HG02970 (cell line): ENCODE data around the gene IAPP.
"Not testable (repeated sequence)": the region's sequence is repeated elsewhere in the genome, so short reads cannot be mapped to it uniquely, and the experiment has no call there.

Experiments used
- ATAC-seq: cut with Tn5 transposase; IDR thresholded peaks from one replicate; pipeline ENCODE4 v1.9.1; 2021; ENCODE audit warnings: mild to moderate bottlenecking, moderate library complexity, moderate number of reproducible peaks; ENCODE audit not compliant: unreplicated experiment, low FRiP score

IAPP gene

DNA sequence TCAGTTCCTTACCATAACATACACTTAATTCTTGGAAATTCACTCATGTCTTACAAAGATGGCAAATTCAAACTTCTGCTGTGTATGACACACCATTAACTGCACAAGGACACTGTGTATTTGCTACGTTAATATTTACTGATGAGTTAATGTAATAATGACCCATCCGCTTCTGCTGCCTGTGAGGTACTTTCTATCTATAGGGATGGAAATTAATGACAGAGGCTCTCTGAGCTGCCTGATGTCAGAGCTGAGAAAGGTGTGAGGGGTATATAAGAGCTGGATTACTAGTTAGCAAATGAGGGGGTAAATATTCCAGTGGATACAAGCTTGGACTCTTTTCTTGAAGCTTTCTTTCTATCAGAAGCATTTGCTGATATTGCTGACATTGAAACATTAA is at the start of gene IAPP:
Gene IAPP (plus strand): TSS at position 301 of the 400 bp plus-strand sequence. CDS start 450 bp downstream, outside the sequence.
- ATAC-seq, result no peak

DNA sequence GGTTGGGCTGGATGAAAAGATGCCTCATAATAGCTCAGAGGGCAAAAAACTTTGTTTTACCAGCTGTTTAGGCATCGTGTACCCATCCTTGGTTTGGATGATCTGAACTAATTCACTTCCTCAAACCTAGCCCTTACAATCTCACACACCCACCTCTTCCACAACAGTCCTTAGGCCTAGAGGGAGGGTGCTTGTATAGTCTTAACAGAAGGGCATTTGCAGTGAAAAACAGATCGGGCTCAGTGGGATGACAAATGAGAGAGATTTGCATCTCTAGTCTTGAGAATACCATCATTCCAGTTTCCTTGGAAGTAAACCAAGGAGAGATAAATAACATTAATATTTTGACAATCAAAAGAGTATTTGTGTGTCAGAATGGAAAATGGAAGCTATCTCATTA is 49.0 kb upstream of the IAPP start:
- ATAC-seq, result no peak

DNA sequence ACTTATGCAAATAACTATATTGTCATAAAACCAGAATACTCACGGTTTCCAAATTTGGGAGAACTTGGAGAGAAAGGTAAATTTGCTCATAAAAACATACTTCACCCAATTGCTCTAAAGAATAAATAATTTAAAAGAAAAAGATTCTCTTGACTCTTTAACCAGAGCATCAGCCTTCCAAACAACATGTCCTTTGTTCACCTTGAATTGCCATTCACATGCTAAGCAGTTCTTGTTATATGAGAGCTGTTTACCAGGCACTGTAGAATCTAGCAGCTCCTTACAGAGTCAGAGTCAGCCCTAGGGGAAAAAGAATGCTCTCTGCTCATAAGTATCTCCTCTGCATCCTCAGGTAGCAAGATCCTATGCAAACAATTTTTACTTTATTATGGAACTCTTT is 48.2 kb upstream of the IAPP start:
- ATAC-seq, result no peak

DNA sequence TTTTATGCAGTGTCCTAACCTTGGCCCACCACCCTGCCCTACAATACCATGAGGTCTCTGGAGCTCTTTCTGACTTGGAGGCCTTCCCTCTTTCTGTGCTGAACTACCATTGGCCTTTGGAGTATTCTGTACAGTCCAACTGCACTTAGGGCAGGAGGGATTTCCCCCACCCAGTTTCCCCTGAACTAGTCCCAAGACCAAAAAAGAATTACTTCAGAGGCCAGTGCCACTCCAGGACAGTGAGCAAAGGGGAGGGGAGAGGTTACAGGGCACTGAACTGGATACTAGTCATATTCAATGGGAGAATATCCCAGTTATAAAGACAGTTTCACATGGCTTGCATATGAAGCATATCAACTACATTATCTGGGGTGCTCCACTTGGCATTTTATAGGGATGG is 44.1 kb upstream of the IAPP start:
- ATAC-seq, result no peak

DNA sequence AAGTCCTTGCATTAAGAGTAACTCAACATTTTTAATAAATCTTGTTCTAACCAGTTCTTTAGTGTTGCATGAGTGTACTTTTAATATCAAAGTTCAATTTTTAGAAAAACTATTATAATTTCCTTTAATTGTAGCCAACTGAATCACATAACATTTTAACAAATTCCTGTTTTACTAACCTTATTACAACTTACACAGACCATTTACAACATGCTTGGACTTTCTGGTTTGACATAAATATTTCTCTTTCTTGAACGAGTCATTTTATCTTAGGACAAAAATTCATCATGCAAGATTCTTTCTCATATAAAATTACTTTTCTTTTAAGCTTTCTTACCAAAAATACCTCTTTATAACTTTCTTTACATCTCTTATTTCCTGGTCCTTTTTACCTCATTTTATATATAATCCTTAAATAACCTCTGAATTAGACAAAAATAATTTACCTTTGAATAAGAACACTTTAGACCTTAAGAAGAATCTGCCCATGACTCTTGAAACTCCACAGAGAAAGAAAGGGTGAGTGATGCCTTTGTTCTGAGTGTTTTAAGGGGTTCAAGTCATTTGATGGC is 41.9 kb upstream of the IAPP start:
- no peak for ATAC-seq

DNA sequence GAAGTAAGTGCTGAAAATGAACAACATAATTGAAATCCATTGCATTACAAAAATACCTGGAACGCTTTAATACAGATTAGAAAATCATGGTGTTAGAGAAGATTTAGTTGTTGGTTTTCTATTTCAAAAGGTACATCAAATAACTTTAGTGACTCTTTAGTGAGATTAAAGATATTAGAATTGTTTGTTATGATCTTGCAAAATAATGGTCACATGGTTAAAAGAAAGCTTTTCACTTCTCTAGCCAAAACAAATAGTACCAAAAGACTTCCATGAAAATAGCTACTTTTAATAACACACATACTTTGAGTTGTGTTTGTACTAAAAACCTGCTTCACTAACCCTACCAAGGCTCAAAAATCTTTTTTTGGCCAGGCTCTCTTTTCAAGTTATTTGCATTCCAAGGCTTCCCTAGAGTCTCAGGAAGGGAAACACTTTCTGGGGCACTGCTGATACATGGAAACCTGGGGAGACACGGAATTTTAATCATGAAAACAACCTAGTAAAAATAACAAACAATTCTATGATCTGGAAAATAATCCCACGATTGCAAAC is 37.9 kb upstream of the IAPP start, which contains the start of gene SLCO1A2:
Gene SLCO1A2 (minus strand): TSS at position 147 of the 555 bp plus-strand sequence. CDS start 270 bp downstream, outside the sequence.
- ATAC-seq, result no peak

DNA sequence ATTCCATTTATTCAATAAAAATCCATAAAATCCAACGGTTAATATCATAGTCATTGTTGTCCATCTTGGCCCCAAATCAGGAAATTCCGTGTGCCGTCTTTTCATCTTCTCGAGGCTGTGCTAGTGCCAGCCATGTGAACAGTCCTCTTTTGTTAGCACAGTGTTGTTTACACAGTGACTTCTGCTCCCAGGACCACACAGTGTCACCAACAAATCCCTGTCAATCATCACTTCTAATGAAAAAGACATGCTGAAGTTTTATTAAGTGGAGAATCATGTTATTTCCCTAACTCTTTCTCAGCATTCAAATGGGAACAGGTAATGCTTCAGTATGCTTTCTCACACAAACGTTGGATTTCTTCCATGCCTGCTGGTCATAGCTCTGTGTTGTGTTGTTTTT is 36.0 kb upstream of the IAPP start:
- ATAC-seq, result no peak

DNA sequence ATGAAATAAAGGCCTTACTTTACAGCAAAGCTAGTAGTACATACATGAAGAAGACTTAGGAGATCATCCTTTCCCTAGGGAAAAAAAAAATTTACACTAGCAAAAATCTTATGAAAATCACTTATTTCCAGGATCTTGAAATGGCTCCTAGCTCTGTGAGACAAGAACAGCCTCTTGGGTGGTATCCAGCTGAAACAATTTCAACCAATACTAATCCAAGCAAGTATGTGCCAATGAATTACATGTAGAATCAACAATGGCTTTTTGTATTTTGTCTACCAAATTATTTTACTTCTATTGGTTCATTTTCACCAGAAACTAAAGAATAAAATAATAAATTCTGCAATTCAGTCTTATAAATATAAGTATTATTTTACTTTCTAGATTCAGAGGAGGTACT is 35.2 kb upstream of the IAPP start:
- no peak for ATAC-seq

DNA sequence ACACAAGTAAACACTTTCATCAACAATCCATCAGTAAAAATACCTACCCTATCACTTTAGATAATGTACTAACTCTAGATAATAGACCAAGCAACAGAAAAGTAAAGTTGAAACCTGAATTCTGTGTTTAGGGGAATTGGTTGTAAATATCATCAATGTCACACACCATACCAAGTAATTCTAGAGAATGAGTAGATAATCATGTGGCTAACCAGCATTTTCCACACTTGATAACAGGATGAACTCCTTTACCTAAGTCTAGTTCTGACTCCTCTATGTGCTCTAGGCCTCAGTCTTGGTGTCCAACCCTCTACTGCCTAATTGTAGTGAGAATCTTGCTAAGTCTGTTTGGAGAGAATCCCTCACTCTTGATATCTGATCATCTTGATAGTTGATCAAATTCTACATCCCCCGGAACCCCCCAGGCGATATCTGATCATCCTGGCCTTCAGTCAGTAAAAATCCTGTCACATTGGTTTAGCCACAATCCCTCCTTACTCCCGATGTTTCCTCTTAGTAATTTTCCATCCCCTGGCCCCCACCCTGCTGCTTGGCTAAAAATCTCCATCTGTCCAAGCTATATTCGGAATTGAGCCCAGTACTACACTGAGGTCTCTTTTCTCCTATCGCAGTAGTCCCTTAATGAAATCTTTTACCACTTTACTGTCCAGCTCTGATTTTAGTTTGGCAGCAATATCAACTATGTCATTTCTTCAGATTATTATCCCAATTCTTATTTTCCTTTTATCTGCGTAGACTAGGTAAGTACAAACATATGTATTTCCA is 34.5 kb upstream of the IAPP start:
- no peak for ATAC-seq

DNA sequence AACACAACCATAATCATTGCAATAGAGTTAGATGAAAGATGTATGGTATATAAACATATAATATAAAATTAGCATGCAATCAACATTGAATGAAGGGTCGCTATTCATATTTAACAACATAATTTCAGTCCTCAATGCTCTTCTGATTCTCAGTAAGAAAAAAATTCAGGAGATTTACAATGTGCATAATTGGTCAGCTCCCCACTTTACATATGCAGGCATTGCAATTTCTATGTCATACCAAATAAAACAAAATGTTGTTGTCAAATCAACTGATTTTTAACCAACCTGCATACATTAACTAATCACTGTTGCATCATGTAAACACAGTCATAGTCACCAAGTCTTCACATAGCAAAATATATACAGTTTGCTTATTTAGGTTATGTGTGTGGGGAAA is 32.8 kb upstream of the IAPP start:
- ATAC-seq, result no peak

DNA sequence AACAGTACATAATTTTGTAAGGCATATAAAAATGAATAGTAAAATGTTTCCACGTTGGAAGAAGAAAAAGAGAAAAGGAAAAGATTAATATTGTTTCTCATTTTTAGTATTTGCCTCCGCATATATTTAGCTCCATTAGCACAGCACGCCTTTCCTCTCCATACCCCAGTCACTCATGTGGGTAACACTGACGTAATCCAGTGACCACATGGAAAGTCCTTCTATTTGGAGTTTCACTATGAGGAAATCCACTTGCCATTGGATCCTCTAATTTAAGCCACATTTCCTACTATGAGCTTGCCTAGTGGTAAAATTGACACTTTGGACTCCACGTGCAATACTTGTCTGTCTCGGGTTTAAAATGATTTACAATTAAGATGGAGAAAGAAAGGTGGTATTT is 32.3 kb upstream of the IAPP start:
- no peak for ATAC-seq

DNA sequence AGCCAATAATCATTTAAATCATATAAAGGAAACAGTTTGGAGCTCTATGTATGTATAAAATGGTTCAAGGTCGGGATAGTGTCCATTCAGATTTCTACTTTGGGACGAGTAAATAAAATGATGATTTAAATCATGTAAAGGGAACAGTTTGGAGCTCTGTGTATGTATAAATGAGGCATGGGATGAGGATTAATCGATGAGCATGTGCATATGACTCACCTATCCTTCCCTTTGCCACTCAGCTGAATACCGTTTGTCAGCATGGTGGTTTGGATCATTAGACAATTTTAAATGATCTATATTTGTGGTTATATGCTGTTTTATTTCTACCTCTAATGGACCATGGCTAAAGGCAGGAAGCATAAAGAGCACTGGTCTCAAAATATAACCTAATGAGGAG is 30.9 kb upstream of the IAPP start:
- no peak for ATAC-seq

DNA sequence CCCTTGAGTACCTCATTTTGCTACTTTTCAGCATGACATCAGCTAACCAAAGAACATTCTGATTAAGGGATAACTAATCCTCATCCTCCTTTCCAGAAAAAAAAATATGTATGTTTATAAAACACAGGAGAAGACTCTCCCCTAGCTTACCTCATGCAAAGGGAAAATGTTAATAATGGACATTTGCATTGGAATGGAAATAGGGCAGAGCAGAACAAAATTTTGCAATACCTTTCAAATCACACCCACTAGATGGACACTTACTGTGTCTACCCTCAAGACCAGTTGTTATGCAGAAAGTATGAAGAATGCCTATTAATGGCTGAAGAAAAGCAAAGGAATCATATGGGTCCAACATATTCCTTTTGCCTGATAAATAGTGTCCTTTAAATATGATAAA is 29.1 kb upstream of the IAPP start:
- ATAC-seq, result no peak

DNA sequence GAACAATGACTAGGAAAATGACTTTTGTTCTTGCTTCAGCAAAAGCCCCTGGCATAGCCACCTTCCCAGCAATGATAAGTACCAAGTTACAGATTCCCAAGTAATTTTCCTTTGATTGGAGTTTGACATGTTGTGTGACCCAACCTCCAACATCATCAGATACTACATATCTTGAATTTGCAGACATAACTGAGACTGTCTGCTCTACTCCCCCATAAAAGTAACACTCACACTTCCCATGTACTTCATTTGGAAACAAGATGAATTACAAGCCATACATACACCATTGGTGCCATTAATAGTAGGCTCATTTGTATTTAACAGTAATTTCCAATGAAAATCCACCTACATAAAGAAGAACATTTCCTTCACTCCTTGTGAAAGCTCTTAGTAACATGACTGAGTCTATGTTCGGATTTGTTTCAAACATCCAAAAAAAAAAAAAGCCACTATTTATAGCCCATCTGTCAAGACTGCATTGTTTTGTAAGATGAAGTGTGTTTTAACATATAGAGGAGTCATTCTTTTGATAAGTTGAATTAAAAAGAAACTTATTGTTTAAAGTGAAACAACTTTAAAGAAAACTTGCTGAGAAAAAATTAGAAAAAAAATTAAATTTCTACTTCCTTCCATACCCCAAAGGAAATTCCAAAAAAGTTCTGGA is 26.0 kb upstream of the IAPP start:
- ATAC-seq, result no peak

DNA sequence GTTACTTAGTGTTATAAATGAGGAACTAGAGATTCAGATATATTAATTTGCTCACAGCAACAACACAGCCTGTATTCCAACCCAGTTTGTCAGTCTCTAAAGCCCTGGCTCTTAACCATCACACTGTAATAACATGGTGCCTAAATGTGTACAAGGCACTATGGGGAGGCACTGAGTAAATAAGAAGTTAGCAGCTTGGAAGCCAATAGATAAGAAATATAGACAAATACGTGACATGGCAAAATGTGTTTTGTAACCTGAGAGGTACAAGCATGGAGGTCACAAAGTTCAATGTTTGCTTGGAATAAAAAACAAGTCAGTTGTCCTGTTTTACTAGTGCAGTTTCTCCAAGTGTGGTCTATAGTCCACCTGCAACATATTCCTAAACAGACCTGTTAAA is 21.7 kb upstream of the IAPP start:
- no peak for ATAC-seq

DNA sequence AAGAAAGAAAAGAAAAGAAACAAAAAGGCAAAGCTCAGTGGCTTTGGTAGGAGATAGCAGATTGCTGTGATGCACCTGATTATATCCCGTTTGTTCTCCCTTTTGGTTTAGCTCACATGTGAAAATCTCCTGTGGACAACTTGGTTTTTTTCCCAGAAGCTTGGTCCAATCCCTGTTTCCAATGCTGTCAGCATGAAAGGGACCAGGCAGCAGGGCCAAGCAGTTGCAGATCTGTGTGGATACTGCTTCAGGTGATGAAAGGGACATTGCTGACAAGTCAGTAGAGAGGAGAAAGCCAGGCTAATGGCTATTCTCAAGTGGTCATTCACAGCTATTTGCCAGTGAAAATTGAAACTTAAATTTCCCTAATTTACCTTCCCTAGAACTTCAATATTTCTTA is 19.2 kb upstream of the IAPP start:
- no peak for ATAC-seq

DNA sequence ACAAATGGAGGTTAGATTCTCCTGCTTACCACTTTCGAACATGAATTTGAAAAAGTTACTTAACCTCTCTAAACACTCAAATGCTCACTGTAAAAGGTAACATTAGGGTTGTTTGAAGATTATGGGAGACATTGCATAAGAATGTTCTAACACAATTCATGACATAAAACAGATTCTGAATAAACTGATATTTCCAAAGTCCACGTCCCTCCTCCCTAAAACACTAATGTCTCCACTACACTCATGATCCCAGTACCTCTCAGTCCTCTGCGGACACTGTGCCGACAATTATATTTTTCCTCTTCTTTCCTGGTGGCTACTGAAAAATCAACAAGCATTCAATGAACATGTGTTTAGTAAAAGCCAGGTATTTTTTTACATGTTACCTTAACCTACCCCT is 18.8 kb upstream of the IAPP start:
- ATAC-seq, result no peak

DNA sequence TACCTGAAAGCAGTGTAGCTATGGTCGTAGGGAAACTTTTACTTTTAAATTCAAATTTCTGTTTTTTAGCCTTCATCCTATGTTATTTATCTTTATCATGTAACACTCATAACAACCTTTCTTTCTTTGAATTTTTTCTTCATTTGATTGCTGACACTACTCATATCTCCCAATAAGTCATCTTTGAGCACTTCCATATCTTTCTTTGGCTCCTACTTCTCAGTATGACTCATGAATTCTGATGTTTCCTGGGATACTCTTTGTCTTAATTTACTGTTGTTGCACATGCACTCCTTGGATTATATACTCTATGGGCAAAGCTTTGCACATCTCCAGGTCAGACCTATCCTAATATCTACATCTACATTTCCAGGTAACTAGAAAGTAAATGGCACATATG is 18.1 kb upstream of the IAPP start:
- ATAC-seq, result no peak

DNA sequence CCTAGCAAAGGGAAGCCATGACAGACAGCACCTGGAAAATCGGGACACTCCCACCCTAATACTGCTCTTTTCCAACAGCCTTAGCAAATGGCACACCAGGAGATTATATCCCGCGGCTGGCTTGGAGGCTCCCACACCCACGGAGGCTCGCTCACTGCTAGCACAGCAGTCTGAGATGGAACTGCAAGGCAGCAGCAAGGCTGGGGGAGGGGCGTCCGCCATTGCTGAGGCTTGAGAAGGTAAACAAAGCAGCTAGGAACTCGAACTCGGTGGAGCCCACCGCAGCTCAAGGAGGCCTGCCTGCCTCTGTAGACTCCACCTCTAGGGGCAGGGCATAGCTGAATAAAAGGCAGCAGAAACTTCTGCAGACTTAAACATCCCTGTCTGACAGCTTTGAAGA is 12.1 kb upstream of the IAPP start:
- not testable (repeated sequence) for ATAC-seq

DNA sequence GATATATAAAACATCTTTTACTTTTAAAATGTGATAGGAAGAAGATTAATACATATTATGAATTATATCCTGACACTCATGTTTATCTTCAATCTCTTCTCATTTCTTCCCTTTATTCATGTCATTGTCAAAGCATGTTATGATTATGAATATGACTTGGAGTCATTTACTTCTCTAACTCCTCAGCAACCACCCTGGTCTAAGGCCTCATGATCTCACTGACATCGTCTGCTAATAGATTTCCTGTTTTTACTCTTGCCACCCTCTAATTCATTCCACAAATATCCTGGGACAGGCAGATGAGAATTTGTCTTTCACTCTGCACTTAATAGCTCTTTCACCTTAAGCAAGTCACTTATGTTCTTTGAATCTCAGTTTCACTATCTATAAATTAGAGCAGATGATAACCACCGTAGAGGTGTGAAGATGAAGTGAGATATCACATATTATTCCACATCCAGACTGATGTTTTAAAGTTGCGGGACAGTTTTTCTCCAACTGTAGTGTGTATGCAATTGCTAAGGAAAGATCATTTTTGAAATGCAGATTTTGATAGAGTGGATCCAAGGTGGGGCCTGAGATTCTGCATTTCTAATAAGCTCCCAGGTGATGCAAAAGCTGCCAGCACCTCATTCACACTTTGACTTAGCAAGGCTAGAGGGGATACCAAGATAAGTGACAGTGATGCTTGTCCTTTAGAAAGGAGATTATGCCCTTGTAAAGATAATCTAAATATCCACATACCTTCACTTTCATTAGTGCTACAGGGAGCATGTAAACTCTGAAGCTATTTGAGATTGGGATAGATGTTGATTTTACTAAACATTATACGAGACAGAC is 3.3 kb upstream of the IAPP start:
- no peak for ATAC-seq
